HG02798 (cell line): ENCODE measurements around the gene PLIN4.
"Not testable (repeated sequence)": the region's sequence is repeated elsewhere in the genome, so short reads cannot be mapped to it uniquely, and the experiment has no call there.

Experiments used
- ATAC-seq: cut with Tn5 transposase; IDR thresholded peaks from one replicate; pipeline ENCODE4 v1.9.1; 2021; ENCODE audit warnings: mild to moderate bottlenecking; ENCODE audit not compliant: unreplicated experiment, poor library complexity

The PLIN4 gene

DNA sequence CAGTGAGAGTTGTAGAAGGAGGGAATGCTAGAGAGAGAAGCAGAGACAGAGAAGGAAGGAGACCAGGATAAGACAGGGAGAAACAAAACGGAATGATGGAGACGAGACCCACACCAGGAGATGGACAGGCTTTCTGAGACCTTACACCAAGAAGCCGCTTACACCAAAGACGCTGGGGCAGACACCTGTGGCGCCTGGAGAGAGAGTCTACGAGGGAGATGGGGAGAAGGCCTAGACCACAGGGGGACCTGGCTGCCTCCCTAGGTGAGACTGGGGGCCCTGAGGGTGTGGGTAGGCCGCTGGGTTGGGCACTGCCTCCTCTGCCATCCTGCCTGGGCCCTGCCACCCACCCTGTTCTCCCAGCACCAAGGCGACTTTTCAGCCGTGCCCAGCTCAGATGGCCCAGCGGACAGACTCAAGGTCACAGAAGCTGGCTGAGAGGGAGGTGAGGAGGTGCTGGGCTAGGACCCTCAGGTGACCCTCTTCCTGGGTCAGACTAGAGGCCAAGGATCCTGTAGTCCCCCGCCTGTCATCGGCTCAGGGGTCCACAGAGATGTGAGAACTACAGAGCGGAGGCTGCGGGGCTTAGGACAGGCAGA is 11.7 kb upstream of the PLIN4 start:
- ATAC-seq, result no peak

DNA sequence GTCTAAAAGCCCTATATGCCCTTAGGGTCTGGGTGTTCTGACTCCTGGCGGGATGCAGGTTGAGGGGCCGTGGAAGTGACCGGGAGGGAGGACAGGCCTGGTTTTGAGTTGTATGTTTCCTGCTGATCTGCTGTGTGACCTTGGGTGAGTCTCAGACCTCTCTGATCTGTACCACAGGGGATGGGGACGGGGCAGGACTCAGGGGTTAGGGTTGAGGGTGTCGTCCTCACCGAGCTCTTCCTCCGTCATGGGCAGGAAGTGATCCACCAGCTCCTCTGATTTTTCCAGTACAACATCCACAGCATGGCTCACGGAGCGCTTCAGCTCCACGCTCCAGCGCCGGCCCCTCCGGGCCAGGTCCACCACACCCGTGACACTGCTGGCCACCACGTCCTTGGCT is 10.6 kb upstream of the PLIN4 start:
- ATAC-seq, result no peak

DNA sequence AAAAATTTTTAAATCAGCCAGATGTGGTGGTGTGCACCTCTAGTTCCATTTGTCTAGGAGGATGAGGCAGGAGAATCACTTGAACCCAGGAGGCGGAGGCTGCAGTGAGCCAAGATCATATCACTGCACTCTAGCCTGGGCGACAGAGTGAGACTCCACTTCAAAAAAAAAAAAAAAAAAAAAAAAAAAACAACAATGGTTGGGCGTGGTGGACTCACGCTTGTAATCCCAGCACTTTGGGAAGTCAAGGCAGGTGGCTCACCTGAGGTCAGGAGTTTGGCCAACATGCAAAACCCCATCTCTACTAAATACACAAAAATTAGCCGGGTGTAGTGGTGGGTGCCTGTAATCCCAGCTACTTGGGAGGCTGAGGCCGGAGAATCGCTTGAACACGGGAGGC is 9.1 kb upstream of the PLIN4 start:
- not testable (repeated sequence) for ATAC-seq

DNA sequence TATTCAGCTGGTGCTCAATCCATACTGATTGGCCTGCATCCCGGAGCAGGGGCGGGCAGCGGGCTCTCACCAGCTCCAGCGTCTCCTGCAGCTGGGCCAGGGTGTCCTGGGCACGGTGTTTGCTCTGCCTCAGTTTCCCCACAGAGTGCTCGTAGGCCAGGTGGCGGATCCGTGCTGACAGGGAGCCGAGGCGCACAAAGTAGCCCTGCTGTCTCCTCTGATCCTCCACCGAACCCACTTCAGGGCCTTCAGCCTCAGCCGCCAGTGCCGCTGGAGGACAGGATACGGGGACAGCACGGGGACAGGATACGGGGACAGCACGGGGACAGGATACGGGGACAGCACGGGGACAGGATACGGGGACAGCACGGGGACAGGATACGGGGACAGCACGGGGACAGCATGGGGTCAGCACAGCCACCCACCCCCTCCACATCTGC is 7.3 kb upstream of the PLIN4 start:
- ATAC-seq, result no peak

DNA sequence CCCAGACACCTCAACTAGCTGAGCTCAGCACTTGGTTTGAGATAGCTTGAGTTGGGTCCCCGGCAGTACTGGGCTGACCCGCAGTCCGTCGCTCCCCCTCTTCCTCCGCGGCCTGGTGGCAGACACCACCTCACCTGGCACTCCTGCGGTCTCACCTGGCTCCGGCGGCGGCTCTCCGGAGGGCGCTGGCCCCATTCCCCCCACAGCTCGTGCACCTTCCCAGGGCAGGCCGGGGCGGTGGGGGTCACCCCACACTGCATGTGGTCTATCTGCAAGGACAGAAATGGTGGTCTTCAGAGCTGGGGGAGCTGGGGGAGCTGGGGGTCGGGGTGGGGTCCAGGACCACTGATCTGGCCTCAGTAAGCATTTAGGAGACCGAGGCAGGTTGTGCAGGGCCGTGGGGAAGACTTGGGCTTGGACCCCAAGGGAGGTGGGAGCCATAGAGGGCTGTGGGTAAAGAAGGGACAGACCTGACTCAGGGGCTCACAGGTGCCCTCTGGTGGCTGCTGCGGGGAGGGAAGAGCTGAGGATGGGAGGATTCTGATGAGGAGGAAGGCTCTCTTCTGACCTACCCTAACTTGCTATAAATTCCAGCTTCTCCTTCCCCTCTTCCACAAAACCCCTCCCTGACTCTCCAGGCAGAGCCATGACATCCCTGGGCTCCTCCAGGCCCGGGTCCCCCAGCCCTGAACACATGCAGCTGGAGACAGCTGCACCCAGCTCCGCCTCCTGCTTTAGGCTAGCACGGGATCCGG is 6.7 kb upstream of the PLIN4 start:
- no peak for ATAC-seq

DNA sequence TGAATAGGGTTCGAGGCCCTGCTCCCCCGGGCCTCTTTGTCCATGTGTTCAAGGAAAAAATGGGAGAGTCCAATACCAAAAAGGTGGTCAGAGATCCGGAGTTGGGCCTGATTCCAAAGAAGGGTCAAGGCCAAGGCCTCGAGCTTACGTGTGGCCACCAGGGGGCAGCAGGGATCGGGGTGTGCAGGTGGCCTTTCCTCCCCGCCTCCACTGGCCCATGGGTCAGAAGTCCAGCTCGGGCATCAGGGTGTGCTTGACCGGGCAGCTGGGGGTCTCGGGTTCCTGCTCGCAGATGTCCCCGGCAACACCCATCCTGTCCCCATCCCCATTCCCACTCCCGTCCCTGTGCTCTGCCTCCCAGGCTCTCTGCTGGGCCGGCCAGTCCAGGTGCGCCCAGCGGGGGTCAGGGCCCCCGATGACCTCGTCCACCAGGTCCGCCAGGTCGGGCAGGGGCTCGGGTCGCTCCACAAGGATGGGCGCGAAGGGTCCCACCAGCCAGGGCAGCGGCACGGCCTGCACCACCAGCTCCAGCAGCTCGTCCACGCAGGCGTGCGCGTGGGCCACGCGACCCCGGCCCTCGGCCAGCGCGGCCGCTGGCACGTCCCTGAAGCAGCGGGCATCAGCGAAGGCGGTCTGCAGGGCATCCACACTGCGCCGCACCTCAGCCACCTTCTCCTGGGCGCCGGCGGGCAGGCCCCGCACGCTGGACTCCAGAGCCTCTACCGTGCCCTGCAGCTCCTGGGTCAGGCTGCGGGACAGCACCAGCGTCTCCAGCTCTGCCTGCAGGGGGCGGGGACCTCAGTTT is 5.2 kb upstream of the PLIN4 start:
- ATAC-seq, result no peak

DNA sequence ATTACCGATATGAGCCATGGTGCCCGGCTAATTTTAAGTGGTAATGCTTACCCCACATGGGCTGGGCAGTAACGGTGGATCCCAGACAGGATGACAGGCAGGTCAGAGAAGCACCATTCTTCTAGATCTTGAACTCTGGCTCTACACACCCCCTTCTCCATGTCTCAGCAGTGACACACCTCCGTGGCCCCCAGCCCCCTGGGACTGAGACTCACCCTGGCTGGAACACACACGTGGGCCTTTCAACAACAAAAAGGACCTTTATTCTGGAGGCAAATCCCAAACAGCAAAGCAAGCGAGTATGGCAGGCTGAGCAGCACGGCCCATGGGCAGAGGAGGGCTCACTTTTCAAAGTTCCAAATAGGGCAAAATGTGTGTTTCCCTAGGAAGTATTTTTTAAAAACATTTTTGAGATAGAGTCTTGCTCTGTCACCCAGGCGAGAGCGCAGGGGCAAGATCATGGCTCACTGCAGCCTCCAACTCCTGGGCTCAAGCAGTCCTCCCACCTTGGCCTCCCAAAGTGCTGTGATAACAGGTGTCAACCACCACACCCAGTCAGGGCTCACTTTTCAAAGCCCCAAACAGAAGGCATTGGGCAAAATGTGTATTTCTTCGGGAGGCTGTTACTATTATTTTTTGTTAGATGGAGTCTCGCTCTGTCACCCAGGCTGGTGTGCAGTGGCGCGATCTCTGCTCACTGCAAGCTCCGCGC is 4.2 kb upstream of the PLIN4 start:
- ATAC-seq, result no peak

DNA sequence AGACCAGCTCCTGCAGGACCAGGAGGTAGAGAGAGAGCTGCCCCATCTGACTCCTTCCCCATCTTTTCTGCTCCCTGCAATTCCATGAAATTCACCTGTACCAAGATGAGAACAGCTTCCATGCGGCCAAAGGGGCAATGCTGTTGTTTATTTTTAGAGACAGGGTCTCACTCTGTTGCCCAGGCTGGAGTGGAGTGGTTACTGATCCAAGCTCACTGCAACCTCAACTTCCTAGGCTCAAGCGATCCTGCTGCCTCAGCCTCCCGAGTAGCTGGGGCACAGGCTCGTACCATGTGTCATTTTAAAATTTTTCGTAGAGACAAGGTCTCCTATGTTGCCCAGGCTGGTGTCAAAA is 3.6 kb upstream of the PLIN4 start:
- ATAC-seq, result no peak

DNA sequence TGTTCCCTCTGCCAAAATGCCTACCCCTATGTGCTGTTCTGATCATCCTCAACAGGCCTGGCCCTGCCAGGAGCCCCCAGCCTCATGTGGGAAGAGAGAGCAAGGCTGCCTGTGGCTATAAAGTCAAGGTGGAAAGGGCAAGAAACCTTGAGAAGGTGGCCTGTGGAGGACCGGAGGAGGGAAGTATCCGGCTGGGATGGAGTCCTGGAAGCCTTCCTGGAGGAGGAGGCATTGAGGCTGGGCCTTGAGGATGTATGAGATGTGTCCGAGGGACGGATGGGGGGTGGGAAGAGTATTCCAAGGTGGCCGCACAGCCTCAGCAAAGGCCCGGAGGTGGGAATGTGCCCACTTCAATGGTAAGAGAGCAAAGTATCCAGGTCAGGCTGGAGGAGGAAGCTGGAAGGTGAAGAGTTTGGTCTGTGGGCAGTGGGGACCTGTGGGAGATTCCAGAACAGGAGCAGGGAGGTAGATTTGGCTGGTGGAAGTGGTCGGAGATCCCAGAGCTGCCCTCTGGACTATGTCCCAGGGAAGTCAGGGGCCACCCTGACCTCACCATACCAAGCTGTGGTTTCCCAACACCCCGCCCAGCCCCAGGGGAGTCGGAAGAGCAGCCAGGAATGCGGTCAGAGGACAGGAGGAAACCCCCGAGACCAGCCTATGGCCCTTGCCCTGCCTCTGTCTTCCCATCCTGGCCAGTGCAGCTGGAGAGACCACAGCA is 3.0 kb upstream of the PLIN4 start:
- ATAC-seq, result no peak

DNA sequence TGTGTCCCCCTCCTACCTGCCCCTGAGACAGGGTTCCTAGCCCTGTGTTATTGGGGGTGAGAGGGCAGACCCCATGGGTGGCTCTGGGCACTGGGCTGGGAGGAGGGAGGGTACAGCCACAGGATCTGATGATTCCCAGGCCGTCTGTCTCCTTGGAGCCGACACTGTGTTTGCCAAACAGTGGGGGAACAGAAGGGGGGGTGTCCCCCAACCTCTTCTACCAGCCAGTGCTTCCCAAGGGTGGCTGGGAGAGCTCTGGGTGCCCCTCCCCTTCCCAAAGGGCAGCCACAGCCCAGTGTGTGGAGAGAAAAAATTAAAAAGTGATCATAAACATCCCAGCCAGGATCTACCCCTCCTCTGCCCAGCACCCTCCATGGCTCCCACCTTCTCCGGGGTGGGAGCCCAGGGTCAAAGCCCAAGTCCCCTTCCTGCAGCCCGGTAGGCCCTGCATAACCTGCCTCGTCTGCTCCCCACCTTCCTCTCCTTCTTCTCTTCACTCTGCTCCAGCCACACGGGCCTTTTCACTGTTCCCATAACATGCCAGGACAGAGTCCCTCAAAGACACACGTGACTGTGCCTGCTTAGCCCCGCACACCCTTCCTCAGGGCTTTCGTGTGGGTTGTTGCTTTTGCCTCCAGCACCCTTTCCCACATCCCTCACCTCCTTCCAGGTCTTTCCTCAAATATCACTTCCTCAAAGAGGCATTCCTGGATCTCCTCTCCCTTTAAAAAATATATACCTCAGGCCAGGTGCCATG is 1.4 kb upstream of the PLIN4 start:
- no peak for ATAC-seq

DNA sequence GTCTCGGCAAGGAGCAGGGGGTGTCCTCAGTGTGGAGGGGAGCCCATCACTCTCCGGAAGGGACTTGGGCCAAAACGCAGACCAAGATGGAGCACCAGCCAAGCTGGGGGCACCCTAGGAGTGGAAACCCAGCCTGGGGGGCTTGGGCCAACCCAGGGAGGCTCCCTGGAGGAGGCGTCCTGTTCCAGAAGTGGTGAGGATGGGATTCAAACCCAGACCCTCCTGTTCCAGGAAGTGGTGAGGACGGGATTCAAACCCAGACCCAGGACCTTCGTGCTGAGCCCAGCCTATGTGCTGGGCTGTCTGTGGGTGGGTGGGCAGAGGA is 848 bp upstream of the PLIN4 start:
- ATAC-seq, result no peak

DNA sequence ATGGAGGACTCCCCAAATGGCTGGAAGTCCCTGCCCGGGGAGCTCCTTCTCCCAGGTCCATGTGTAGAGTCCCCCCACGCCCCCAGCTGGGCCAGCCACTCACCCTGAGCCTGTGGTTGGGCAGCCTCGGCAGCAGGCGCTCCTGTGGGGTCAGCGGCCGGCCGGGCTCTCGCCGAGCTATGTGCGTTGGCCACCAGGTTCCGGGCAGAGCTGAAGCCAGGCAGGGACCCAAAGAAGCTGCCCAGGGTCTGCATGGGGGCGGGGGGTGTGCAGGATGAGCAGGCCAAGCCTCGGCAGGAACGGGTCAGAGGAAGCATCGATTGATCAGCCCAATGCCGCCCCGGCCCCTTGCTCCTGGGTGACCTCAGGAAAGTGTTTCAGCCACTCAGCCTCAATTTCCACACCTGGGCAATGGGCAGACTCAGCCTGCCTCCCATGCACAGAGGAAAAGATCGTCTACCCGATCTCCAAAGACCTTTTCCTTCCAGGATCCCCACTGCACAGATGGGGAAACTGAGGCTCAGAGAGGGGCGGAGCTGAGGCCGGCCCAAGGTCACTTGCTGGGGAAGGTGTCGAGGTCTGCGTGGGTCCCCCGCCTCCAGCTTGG is 732 bp downstream of the PLIN4 start:
- ATAC-seq, result no peak

DNA sequence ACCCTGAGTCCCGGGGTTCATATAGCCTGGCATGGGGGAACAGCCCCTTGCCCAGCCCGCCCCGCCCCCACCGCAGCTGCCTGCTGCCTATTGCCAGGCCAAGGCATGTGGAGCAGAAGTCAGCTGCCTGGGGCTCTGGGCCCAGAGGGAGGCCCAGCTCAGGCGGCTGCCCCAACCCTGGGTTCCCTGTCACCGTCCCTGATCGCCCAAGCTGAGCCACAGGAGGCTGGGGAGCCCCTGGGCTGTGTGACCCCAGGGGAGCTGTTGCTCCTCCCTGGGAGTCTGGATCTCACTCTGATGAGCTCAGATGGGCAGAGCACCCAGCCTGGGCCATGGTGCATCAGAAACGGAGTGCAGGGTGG is 1.4 kb downstream of the PLIN4 start:
- no peak for ATAC-seq

DNA sequence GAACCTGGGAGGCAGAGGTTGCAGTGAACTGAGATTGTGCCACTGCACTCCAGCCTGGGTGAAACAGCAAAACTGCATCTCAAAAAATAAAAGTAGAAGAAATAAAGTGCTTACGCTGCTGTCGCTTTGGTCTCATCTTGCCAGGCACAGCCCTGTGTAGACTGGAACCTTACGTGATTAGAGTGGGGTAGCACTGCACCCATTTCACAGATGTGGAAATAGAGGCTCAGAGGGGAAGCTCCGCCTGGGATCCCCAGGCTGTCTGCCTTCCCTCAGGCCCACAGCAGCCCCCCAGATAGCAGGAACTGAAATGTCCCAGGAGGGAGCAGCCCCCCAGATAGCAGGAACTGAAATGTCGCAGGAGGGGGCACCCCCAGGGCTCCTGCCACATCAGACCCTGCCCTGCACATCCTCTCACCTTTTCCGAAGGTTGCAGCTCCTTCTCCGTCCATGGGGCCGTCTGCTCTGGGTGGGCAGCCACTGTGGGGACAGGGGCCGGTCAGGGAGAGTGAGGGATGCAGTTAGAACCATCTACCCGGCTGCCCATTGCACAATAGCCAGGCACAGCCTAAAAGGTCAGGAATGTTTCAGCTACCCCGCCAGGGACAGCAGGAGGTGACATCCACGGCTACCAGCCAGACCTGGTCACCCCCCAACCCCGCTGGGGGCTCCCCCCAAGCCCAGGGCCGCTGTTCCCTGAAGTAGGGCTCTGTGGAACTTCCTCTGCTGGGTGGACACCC is 1.9 kb downstream of the PLIN4 start:
- no peak for ATAC-seq

DNA sequence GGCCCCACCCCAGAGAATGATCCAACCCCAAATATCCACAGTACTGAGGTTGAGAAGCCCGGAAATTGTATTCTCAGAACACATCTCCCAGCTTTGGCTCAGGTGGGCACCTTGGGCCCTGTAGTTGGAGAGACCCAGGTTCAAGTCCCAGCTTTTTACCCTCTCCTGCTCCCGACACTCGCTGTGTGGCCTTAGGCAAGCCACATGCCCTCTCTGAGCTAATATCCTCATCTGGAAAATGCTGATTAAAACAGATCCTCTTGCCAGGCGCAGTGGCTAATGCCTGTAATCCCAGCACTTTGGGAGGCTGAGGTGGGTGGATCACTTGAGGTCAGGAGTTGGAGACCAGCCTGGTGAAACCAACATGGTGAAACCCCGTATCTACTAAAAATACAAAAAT is 2.6 kb downstream of the PLIN4 start:
- no peak for ATAC-seq

DNA sequence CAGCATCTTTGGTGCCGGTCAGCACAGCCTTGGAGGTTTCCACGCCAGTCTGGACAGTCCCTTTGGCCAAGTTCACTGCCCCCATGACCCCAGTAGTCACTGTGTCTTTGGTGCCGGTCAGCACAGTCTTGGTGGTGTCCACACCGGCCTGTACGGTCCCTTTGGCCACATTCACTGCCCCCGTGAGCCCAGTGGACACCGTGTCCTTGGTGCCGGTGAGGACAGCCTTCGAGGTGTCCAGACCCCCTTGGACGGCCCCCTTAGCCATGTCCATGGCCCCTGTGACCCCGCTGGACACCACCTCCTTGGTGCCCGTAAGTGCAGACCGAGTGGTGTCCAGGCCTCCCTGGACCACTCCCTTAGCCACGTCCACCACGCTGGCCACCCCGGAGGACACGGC is 5.0 kb downstream of the PLIN4 start:
- no peak for ATAC-seq

DNA sequence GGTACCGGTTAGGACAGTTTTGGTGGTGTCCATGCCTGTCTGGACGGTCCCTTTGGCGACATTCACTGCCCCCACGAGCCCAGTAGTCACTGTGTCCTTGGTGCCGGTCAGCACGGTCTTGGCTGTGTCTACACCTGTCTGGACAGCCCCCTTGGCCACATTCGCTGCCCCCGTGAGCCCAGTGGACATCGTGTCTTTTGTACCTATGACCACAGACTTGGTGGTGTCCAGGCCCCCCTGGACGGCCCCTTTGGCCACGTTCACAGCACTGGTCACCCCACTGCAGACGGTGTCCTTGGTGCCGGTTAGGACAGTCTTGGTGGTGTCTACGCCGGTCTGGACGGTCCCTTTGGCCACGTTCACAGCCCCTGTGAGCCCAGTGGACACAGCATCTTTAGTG is 6.2 kb downstream of the PLIN4 start:
- no peak for ATAC-seq

DNA sequence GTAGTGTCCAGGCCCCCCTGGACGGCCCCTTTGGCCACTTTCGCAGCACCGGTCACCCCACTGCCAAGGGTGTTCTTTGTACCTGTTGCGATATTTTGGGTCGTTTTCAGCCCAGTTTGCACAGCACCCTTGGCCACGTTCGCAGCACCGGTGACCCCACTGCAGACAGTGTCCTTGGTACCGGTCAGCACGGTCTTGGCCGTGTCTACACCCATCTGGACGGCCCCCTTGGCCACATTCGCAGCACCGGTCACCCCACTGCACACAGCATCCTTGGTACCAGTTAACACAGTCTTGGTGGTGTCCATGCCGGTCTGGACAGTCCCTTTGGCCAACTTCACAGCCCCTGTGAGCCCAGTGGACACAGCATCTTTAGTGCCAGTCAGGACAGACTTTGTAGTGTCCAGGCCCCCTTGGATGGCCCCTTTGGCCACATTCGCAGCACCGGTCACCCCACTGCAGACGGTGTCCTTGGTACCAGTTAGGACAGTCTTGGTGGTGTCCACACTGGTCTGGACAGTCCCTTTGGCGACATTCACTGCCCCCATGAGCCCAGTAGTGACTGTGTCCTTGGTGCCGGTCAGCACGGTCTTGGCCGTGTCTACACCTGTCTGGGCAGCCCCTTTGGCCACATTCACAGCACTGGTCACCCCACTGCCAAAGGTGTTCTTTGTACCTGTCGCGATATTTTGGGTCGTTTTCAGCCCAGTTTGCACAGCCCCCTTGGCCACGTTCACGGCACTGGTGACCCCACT is 6.8 kb downstream of the PLIN4 start:
- ATAC-seq, result no peak
